GM12878 (cell line): ENCODE measurements around the gene C14orf119. TPM values are rescaled to one million over a fixed set of nuclear protein-coding genes. Genes with fewer than 3 reads are reported as not detected.

Experiments used
- ATAC-seq: fragments of 200-7000 bp; cut with Tn5 transposase; 3 replicates; pipeline ENCODE4 v1.9.1; 2020; ENCODE audit warnings: mild to moderate bottlenecking, moderate library complexity
- BruUV-seq: library from RNA; stranded (reverse); fragments of 400-500 nt; replicated peaks from 2 replicates; lab custom pipeline; 2021; lab: Mats Ljungman, UMichigan
- CTCF ChIA-PET: fragments of 300-600 bp; sonication (Branson Sonifier 250); formaldehyde crosslinking; extraction: SDS; loops from one replicate; lab custom pipeline; 2021; ENCODE audit warnings: inconsistent platforms; lab: Yijun Ruan, JAX
- POLR2A ChIA-PET: fragments of 350-600 bp; formaldehyde crosslinking; extraction: SDS; loops from one replicate; lab custom pipeline; 2021; ENCODE audit warnings: inconsistent platforms; lab: Charles Lee
- RAD21 ChIA-PET: fragments of 300-600 bp; sonication (Branson Sonifier 250); formaldehyde crosslinking; loops from one replicate; lab custom pipeline; 2023; ENCODE audit warnings: antibody characterized with exemption; ENCODE audit not compliant: unreplicated experiment; lab: Charles Lee
- SMC1A ChIA-PET: fragments of 300-600 bp; sonication (Branson Sonifier 250); formaldehyde crosslinking; loops from one replicate; lab custom pipeline; 2023; ENCODE audit not compliant: unreplicated experiment, uncharacterized antibody; lab: Charles Lee
- DNase-seq: peaks from one replicate; pipeline ENCODE4 v3.0.0-alpha.2; 2011; ENCODE audit warnings: low read depth, low spot score
- FAIRE-seq: peaks from 3 replicates; lab custom pipeline; 2011; peaks lifted over from hg19 to GRCh38; lab: Jason Lieb, UNC
- H2AFZ ChIP-seq: 2 replicates; pipeline ENCODE4 v1.6.0; 2011; ENCODE audit warnings: low read depth, low read length, control low read depth; ENCODE audit not compliant: control insufficient read depth
- H3K27ac ChIP-seq: 2 replicates; pipeline ENCODE4 v1.5.1; 2011; ENCODE audit warnings: control low read depth; ENCODE audit not compliant: control insufficient read depth, insufficient read depth
- H3K27me3 ChIP-seq, 2 experiments: replicated peaks in 1 of 2; 2 replicates each; pipeline versions ENCODE4 v1.6.0 to v1.6.1; 2011; ENCODE audit warnings: low read length in 1 of 2; ENCODE audit not compliant: control insufficient read depth in 2 of 2, insufficient read depth in 2 of 2
- H3K36me3 ChIP-seq, 2 experiments: 2 replicates each; pipeline ENCODE4 v1.5.1; 2011; ENCODE audit warnings: low read length in 1 of 2; ENCODE audit not compliant: control insufficient read depth in 2 of 2, insufficient read depth in 2 of 2
- H3K4me1 ChIP-seq: 2 replicates; pipeline ENCODE4 v1.6.1; 2011; ENCODE audit warnings: mild to moderate bottlenecking, low read length, moderate library complexity, mixed read lengths; ENCODE audit not compliant: control insufficient read depth, insufficient read depth
- H3K4me2 ChIP-seq: 2 replicates; pipeline ENCODE4 v1.6.0; 2011; ENCODE audit warnings: control low read depth; ENCODE audit not compliant: control insufficient read depth, insufficient read depth
- H3K4me3 ChIP-seq: fragments of 200-600 bp; sonication (generic); 2 replicates; pipeline ENCODE4 v1.5.1; 2016
- H3K79me2 ChIP-seq: 2 replicates; pipeline ENCODE4 v1.6.0; 2011; ENCODE audit warnings: low read length; ENCODE audit not compliant: control insufficient read depth, insufficient read depth
- H3K9ac ChIP-seq: 2 replicates; pipeline ENCODE4 v1.8.0; 2011; ENCODE audit warnings: low read length, control low read depth, mixed read lengths; ENCODE audit not compliant: control insufficient read depth, insufficient read depth
- H3K9me3 ChIP-seq: replicated peaks from 3 replicates; pipeline ENCODE4 v1.5.1; 2011; ENCODE audit warnings: mild to moderate bottlenecking, low read length; ENCODE audit not compliant: control insufficient read depth, insufficient read depth
- H4K20me1 ChIP-seq: 2 replicates; pipeline ENCODE4 v1.6.0; 2011; ENCODE audit not compliant: control insufficient read depth, insufficient read depth
- ATF7 ChIP-seq: fragments of 450-650 bp; IDR thresholded peaks from 2 replicates; pipeline ENCODE4 v1.6.1; 2016; ENCODE audit warnings: low read depth, mild to moderate bottlenecking
- DPF2 ChIP-seq: fragments of 450-650 bp; IDR thresholded peaks from 2 replicates; pipeline ENCODE4 v1.6.1; 2017; ENCODE audit warnings: mild to moderate bottlenecking
- EED ChIP-seq: sonication (generic); IDR thresholded peaks from 2 replicates; pipeline ENCODE4 v1.6.1; 2016; ENCODE audit warnings: antibody characterized with exemption, low read depth
- FOS ChIP-seq: IDR thresholded peaks from 3 replicates; pipeline ENCODE4 v1.6.1; 2011; ENCODE audit warnings: borderline replicate concordance; ENCODE audit not compliant: insufficient read length; ENCODE audit errors: extremely low read depth
- KAT2A ChIP-seq: conservative IDR thresholded peaks from 2 replicates; pipeline ENCODE4 v1.6.1; 2011; ENCODE audit warnings: low read depth, low read length; ENCODE audit not compliant: control insufficient read depth
- KLF5 ChIP-seq: fragments of 450-650 bp; IDR thresholded peaks from 2 replicates; pipeline ENCODE4 v1.6.1; 2014; ENCODE audit warnings: mild to moderate bottlenecking; ENCODE audit not compliant: partially characterized antibody
- POLR2A ChIP-seq: IDR thresholded peaks from 2 replicates; pipeline ENCODE4 v1.6.1; 2011; ENCODE audit warnings: low read depth, mild to moderate bottlenecking, low read length
- POU2F2 ChIP-seq: IDR thresholded peaks from 3 replicates; pipeline ENCODE4 v1.6.1; 2011; ENCODE audit warnings: low read depth, mild to moderate bottlenecking, low read length, borderline replicate concordance
- STAT1 ChIP-seq: fragments of 450-650 bp; conservative IDR thresholded peaks from 2 replicates; pipeline ENCODE4 v1.6.1; 2014; ENCODE audit warnings: antibody characterized with exemption, mild to moderate bottlenecking
- ZNF274 ChIP-seq: IDR thresholded peaks from one replicate; pipeline ENCODE4 v1.8.0; 2011; ENCODE audit not compliant: insufficient read length, insufficient read depth
- WGBS: methylation state at CpG from one replicate; pipeline ENCODE4 v1.1.6; 2016; ENCODE audit warnings: low lambda C conversion rate; ENCODE audit not compliant: insufficient replicate concordance, insufficient coverage; ENCODE audit errors: missing lambda C conversion rate; 5-methylcytosine and 5-hydroxymethylcytosine counted together
- in situ Hi-C: fragments of 300-500 bp; cut with MboI; formaldehyde crosslinking; loops from 9 replicates; pipeline ENCODE4 v1.14.3; 2018; ENCODE audit warnings: mixed read lengths
- intact Hi-C: fragments of 100-400 bp; cut with micrococcal nuclease; formaldehyde crosslinking; loops from one replicate; pipeline ENCODE4 v1.14.2; 2022; ENCODE audit not compliant: unreplicated experiment
- polyA plus RNA-seq, 11 experiments: library from polyadenylated mRNA; depleted of rRNA in 4 of 11; unstranded in 6 of 11; stranded (reverse) in 5 of 11; fragments of >200 nt; fragmentation: Nextera tagmentation in 4 of 11; fragmentation: Illumina TruSeq in 1 of 11; extraction: Ambion mirVana in 4 of 11; extraction: Trizol in 1 of 11; gene quantifications; 1 replicate in 1 of 11; 2 replicates in 10 of 11; pipeline versions ENCODE4 v1.2.1 to v1.2.3, GENCODE V29; 2011 to 2016; ENCODE audit warnings: inconsistent platforms in 2 of 11, missing spikeins in 2 of 11, low read depth in 1 of 11
- total RNA-seq, 4 experiments: library from RNA; depleted of rRNA in 3 of 4; stranded (reverse); fragments of >200 nt in 3 of 4; fragmentation: Illumina TruSeq in 1 of 4; extraction: Trizol in 1 of 4; gene quantifications; 2 replicates each; pipeline versions ENCODE4 v1.2.1 to v1.2.3, GENCODE V29; 2013 to 2021

Gene C14orf119
- total and polyA plus RNA-seq, 10 of the 15 experiments (the other 5 are each of a cell fraction or from before 2014, with no cell fraction given): 32.3 to 228 (median 57.6) TPM

GRCh38 chr14:23057757-23058653 lies 37.3 kb upstream of the C14orf119 start (continued):
- no peak for TF ChIP-seq ATF7
- peak; percentile 76; the same call in 1 of the 2 replicates for TF ChIP-seq EED
- TF ChIP-seq POU2F2: peak; percentile 16; the same call in 1 of the 3 replicates
- 0 out of 2 replicates have a peak, but pooled peaks have one; percentile 50 for TF ChIP-seq DPF2
- TF ChIP-seq KLF5: no peak
- no peak for TF ChIP-seq FOS
- no peak for TF ChIP-seq KAT2A

- H3K4me1 ChIP-seq: peaks cover 12% of the 10 kb centered on the region
- intact Hi-C loops (loop anchor here (1.0 to 5.0 kb wide), 4 partner anchors 65 to 487 kb away; no protein-coding TSS in a partner anchor), in situ Hi-C loops (no loop called here)
- SMC1A ChIA-PET: interaction anchor here (0.7 to 8.7 kb wide), 16 partner anchors 8 to 124 kb away, joined by 3 to 156 read pairs (median 7); partner anchors contain the start of gene HAUS4
- no peak overlapping the region for H3K9ac ChIP-seq
- CTCF ChIA-PET: interaction anchor here (0.7 to 18.3 kb wide), 24 partner anchors 7 to 674 kb away, joined by 3 to 853 read pairs (median 6); partner anchors contain the start of genes ACIN1, AJUBA, C14orf119 and HAUS4
- peaks cover 24 to 29% of the 10 kb centered on the region in 2 experiments for H3K36me3 ChIP-seq
- no peaks in the 10 kb centered on the region for H3K79me2 ChIP-seq
- FAIRE-seq (no peak), DNase-seq (no peak), ATAC-seq (no peak)
- POLR2A ChIA-PET: interaction anchor here (0.6 to 2.0 kb wide), 10 partner anchors 14 to 85 kb away, joined by 3 to 12 read pairs (median 4); partner anchors contain the start of gene ACIN1
- no peaks in the 10 kb centered on the region for H4K20me1 ChIP-seq
- H3K27ac ChIP-seq: no peak overlapping the region
- H3K4me3 ChIP-seq: no peak overlapping the region
- H2AFZ ChIP-seq: no peak overlapping the region
- 92% methylated on average over 24 of the region's 32 CpGs for WGBS
- RAD21 ChIA-PET: interaction anchor here (0.6 to 10.8 kb wide), 15 partner anchors 10 to 270 kb away, joined by 3 to 224 read pairs (median 5); partner anchors contain the start of genes AJUBA, HAUS4 and PRMT5
- TF ChIP-seq STAT1 (no peak), POLR2A (peak; percentile 28; the same call in 1 of the 2 replicates), ZNF274 (no peak)
- no peak overlapping the region for H3K4me2 ChIP-seq
- BruUV-seq: TSS peak; percentile 87
- no peaks in the 10 kb centered on the region for H3K27me3 ChIP-seq
- no peaks in the 10 kb centered on the region for H3K9me3 ChIP-seq
These were observed 36.4 kb upstream of the C14orf119 start for GRCh38 chr14:23058654-23059504.
